ENCODE measurements around the gene TNIK. TPM values are rescaled to one million over a fixed set of nuclear protein-coding genes. Genes with fewer than 3 reads are reported as not detected.

Gene TNIK
- total and polyA plus RNA-seq, 2 of the 13 experiments (the other 11 are each of a cell fraction or from before 2014, with no cell fraction given): 0.15 to 0.22 TPM

GRCh38 chr3:171454041-171454440 lies 6.2 kb downstream of the TNIK start:
- TF ChIP-seq RFX5 (IDR thresholded peaks at IDR 0.05; ENCODE audit: low read depth, low read length) (no peak), ZNF383 (CRISPR knock-in tag; IDR thresholded peaks at IDR 0.05; ENCODE audit: borderline replicate concordance) (no peak), BHLHE40 (IDR thresholded peaks at IDR 0.05; ENCODE audit: low read length) (no peak), ZNF713 (CRISPR knock-in tag; IDR thresholded peaks at IDR 0.05) (no peak), ZNF468 (CRISPR knock-in tag; IDR thresholded peaks at IDR 0.05) (no peak), CAMTA2 (CRISPR knock-in tag; IDR thresholded peaks at IDR 0.05; ENCODE audit: borderline replicate concordance) (no peak), CREB1 (IDR thresholded peaks at IDR 0.05) (no peak), CREB1 (CRISPR knock-in tag; IDR thresholded peaks at IDR 0.05) (no peak), CCAR2 (optimal IDR thresholded peaks at IDR 0.05; ENCODE audit: low read depth, low read length) (no peak), ZNF235 (CRISPR knock-in tag; IDR thresholded peaks at IDR 0.05; ENCODE audit: borderline replicate concordance) (no peak), TEAD3 (CRISPR knock-in tag; optimal IDR thresholded peaks at IDR 0.05; ENCODE audit: borderline replicate concordance) (no peak), SALL2 (CRISPR knock-in tag; IDR thresholded peaks at IDR 0.05) (no peak), ZNF761 (CRISPR knock-in tag; conservative IDR thresholded peaks at IDR 0.05) (no peak), FOXP1 (IDR thresholded peaks at IDR 0.05) (no peak), FOXP1 (CRISPR knock-in tag; IDR thresholded peaks at IDR 0.05) (no peak), ZNF460 (CRISPR knock-in tag; IDR thresholded peaks at IDR 0.05; ENCODE audit: borderline replicate concordance) (no peak)
- TF ChIP-seq, protein P1, sequence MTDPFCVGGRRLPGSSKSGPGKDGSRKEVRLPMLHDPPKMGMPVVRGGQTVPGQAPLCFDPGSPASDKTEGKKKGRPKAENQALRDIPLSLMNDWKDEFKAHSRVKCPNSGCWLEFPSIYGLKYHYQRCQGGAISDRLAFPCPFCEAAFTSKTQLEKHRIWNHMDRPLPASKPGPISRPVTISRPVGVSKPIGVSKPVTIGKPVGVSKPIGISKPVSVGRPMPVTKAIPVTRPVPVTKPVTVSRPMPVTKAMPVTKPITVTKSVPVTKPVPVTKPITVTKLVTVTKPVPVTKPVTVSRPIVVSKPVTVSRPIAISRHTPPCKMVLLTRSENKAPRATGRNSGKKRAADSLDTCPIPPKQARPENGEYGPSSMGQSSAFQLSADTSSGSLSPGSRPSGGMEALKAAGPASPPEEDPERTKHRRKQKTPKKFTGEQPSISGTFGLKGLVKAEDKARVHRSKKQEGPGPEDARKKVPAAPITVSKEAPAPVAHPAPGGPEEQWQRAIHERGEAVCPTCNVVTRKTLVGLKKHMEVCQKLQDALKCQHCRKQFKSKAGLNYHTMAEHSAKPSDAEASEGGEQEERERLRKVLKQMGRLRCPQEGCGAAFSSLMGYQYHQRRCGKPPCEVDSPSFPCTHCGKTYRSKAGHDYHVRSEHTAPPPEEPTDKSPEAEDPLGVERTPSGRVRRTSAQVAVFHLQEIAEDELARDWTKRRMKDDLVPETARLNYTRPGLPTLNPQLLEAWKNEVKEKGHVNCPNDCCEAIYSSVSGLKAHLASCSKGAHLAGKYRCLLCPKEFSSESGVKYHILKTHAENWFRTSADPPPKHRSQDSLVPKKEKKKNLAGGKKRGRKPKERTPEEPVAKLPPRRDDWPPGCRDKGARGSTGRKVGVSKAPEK (CRISPR knock-in tag; IDR thresholded peaks at IDR 0.05; ENCODE audit: borderline replicate concordance): no peak
- TF ChIP-seq, protein P2, sequence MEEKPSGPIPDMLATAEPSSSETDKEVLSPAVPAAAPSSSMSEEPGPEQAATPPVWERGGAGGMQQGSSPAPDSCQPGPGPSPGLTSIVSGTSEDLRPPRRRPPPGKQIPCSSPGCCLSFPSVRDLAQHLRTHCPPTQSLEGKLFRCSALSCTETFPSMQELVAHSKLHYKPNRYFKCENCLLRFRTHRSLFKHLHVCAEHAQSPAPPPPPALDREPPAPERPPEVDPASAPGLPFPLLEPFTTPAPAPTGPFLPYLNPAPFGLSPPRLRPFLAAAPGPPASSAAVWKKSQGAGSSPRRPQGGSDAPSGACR (CRISPR knock-in tag; IDR thresholded peaks at IDR 0.05): no peak
- no peak overlapping the region for H2AFZ ChIP-seq (ENCODE audit: low read length)
- CTCF ChIA-PET (ENCODE audit: low intra/inter-chr PET ratio, low total read pairs): no interaction called here
- H3K27me3 ChIP-seq (ENCODE audit: control insufficient read depth in 1 of 2, insufficient read depth in 2 of 2, low read length in 2 of 2): peaks cover 1 to 22% of the 10 kb centered on the region in 2 experiments
- BruUV-seq (replicated peaks): no TSS peak
- H3K9ac ChIP-seq (ENCODE audit: insufficient read depth, low read depth, low read length): no peak overlapping the region
- no peaks in the 10 kb centered on the region for H3K79me2 ChIP-seq (ENCODE audit: insufficient read depth, low read length)
- peaks cover 18% of the 10 kb centered on the region for H3K4me1 ChIP-seq (ENCODE audit: insufficient read depth, low read length)
- H3K36me3 ChIP-seq (replicated peaks in 1 of 2; ENCODE audit: control insufficient read depth in 1 of 2, insufficient read depth in 2 of 2, low read length in 2 of 2): no peaks in the 10 kb centered on the region
- FAIRE-seq (no peak), ATAC-seq (no peak), DNase-seq (ENCODE audit: low spot score) (no peak)
- WGBS (ENCODE audit: low lambda C conversion rate): 57% methylated on average over 8 of the region's 8 CpGs
- no peaks in the 10 kb centered on the region for H3K9me3 ChIP-seq (ENCODE audit: low read length)
- POLR2A ChIA-PET: no interaction called here
- in situ Hi-C loops (cut with HindIII; ENCODE audit: extremely low pct_ligation_motif_present, low pct_unique_long_range_greater_than_20kb): no loop called here
- H3K4me2 ChIP-seq (ENCODE audit: low read depth, low read length): no peak overlapping the region
- intact Hi-C loops (cut with micrococcal nuclease; ENCODE audit: unreplicated experiment): no loop called here
- H4K20me1 ChIP-seq (ENCODE audit: insufficient read depth, low read length): no peaks in the 10 kb centered on the region
- no peak overlapping the region for H3K4me3 ChIP-seq (replicated peaks in 1 of 3; ENCODE audit: insufficient read depth in 1 of 3, low read depth in 2 of 3, low read length in 3 of 3)
- no peak overlapping the region for H3K27ac ChIP-seq (ENCODE audit: extremely low read length, insufficient read depth, low read length)

All from HepG2 (cell line).